ENCODE results near the gene TDRD6. TPM values are rescaled to one million over a fixed set of nuclear protein-coding genes. Genes with fewer than 3 reads are reported as not detected.

The TDRD6 gene
- total RNA-seq, 1 experiment from 2014 or later = 0.02 TPM

- H3K18ac ChIP-seq (ENCODE audit: insufficient read length, low read depth, low read length) = no peak overlapping the region
- no peak overlapping the region for H4K8ac ChIP-seq (replicated peaks; ENCODE audit: insufficient read length, low read depth, low read length)
- no peak overlapping the region for H3K23ac ChIP-seq (ENCODE audit: insufficient read length, low read depth, low read length)
- no peaks in the 10 kb centered on the region for H3K27me3 ChIP-seq (ENCODE audit: insufficient read depth, low read length)
- no peak overlapping the region for H2BK120ac ChIP-seq (ENCODE audit: low read depth, low read length, poor library complexity, severe bottlenecking)
- no peak overlapping the region for H3K27ac Mint-ChIP-seq
- no CpG with 5 or more reads among the region's 1 CpG for WGBS (ENCODE audit: extremely low coverage, insufficient read length, low lambda C conversion rate)
- H3K36me3 Mint-ChIP-seq (ENCODE audit: insufficient read depth in 1 of 3, low read depth in 3 of 3) = no peaks in the 10 kb centered on the region
- no peak overlapping the region for H2AK5ac ChIP-seq (ENCODE audit: insufficient read length, low read length)
- TF ChIP-seq CTCF (conservative IDR thresholded peaks at IDR 0.05) = no peak
- H3K79me2 ChIP-seq (ENCODE audit: insufficient read depth, low read length) = no peaks in the 10 kb centered on the region
- H3K23me2 ChIP-seq (ENCODE audit: insufficient read length, low read depth, low read length, poor library complexity, severe bottlenecking) = peaks cover 6% of the 10 kb centered on the region
- no peak overlapping the region for H3K4me3 Mint-ChIP-seq
- no peak overlapping the region for H3K14ac ChIP-seq (ENCODE audit: insufficient read depth, low read length)
- no peak overlapping the region for H3T11ph ChIP-seq (ENCODE audit: low read length)
- H2BK15ac ChIP-seq (ENCODE audit: low read depth, low read length) = no peak overlapping the region
- H3K27ac ChIP-seq (ENCODE audit: insufficient read length, low read depth, low read length) = no peak overlapping the region
- no peaks in the 10 kb centered on the region for H3K79me1 ChIP-seq (ENCODE audit: insufficient read depth, low read depth, low read length, poor library complexity, severe bottlenecking)
- no peaks in the 10 kb centered on the region for H3K9me3 ChIP-seq (ENCODE audit: control insufficient read depth, low read depth, low read length)
- H3K4me2 ChIP-seq (ENCODE audit: insufficient read depth, insufficient read length, low read length) = no peak overlapping the region
- H2BK12ac ChIP-seq (ENCODE audit: insufficient read length, low read depth, low read length) = no peak overlapping the region
- H2BK5ac ChIP-seq (ENCODE audit: insufficient read length, low read length) = no peak overlapping the region
- no peak overlapping the region for H2BK20ac ChIP-seq (ENCODE audit: low read depth, low read length, poor library complexity, severe bottlenecking)
- H4K91ac ChIP-seq (ENCODE audit: insufficient read length, low read depth, low read length) = no peak overlapping the region
- H3K9me3 Mint-ChIP-seq = no peaks in the 10 kb centered on the region; a peak in 1 of 5 replicates
- H3K4me1 ChIP-seq (ENCODE audit: insufficient read depth, low read length) = no peaks in the 10 kb centered on the region
- H3K56ac ChIP-seq (ENCODE audit: insufficient read length, low read depth, low read length) = no peak overlapping the region
- DNase-seq = no peak
- peaks cover 2% of the 10 kb centered on the region for H4K20me1 ChIP-seq (ENCODE audit: control insufficient read depth, insufficient read depth, insufficient read length)
- no peak overlapping the region for H3K9ac ChIP-seq (ENCODE audit: extremely low read depth, insufficient read length, low read length)
- H3K4me1 Mint-ChIP-seq = peaks cover 11 to 16% of the 10 kb centered on the region in 2 experiments
- H3K27me3 Mint-ChIP-seq (ENCODE audit: low read depth) = peaks cover 19% of the 10 kb centered on the region
- no peak overlapping the region for H4K5ac ChIP-seq (ENCODE audit: insufficient read length, low read depth, low read length)
- no peak overlapping the region for H2AFZ ChIP-seq (ENCODE audit: low read length)
- H3K4ac ChIP-seq (ENCODE audit: low read depth, low read length) = no peak overlapping the region
Measured at GRCh38 chr6:46729787-46730326, 42.2 kb downstream of the TDRD6 start.
